ENCODE results near the gene CNIH1.
"Not testable (repeated sequence)": the region's sequence is repeated elsewhere in the genome, so short reads cannot be mapped to it uniquely, and the experiment has no call there.

The CNIH1 gene

GRCh38 chr14:54465654-54466053 is 24.5 kb upstream of the CNIH1 start:
- no peak for DNase-seq

GRCh38 chr14:54462048-54462447 is 20.9 kb upstream of the CNIH1 start:
- DNase-seq = no peak

GRCh38 chr14:54459106-54459505 is 17.9 kb upstream of the CNIH1 start:
- DNase-seq = no peak

- DNase-seq = not testable (repeated sequence)
These were observed 17.4 kb upstream of the CNIH1 start for GRCh38 chr14:54458536-54458935.

- no peak for DNase-seq
These were observed 16.4 kb upstream of the CNIH1 start for GRCh38 chr14:54457609-54457996.

GRCh38 chr14:54456820-54457608 is 15.8 kb upstream of the CNIH1 start:
- DNase-seq = not testable (repeated sequence)

GRCh38 chr14:54455363-54455762 is 14.2 kb upstream of the CNIH1 start:
- DNase-seq = no peak

DNA sequence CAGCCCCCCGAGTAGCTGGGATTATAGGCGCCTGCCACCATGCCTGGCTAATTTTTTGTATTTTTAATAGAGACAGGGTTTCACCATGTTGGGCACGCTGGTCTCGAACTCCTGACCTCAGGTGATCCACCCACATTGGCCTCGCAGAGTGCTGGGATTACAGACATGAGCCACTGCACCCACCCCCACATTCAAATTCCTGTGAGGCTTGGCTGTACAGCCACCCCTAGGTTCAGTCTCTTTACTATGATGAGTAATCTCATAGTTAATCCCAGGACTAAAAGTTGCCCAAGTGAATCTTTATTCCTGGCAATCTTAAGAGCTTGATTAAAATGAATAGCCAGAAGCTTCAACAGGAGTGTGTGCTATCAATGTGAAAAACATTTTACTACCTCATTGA is 12.8 kb upstream of the CNIH1 start:
- not testable (repeated sequence) for DNase-seq

GRCh38 chr14:54453252-54453651 is 12.1 kb upstream of the CNIH1 start:
- DNase-seq = no peak

DNA sequence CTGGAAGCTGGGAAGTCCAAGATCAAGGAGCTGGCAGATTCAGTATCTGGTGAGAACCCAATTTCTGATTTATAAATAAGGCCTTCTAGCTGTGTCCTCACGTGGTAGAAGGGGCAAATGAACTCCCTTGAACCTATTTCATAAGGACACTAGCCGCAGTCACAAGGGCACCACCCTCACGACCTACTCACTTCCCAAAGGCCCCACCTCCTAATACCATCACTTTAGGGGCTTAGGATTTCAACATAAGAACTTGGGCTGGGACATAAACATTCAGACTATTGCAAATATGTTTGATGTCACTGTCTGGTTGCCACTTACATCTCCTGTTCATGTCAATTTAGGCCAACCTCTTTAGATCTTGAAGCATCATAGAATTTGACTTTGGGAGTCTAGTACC is 10.8 kb upstream of the CNIH1 start:
- no peak for DNase-seq

DNA sequence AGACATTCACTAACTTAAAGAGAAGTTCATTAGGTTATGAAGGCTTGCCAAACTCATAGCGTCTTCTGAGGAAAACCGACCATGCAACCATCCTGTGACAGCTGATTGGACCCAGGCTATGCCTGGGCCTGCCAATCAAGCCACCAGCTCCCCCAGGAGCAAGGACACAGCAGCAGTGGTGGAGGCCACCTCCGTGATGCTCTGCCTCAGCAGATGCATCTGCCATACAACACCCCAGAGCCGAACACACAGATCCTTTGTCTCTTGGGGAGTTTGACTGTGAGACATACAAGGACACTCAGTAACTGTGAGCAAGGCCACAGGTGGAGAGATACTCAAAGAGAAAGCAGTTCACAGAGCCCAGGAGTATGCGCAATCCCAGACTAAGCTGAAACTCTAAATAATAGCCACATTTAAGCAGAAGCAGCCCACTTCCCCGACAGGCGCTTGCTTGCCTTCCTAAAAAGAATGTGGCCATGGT is 10.0 kb upstream of the CNIH1 start:
- DNase-seq = no peak

- no peak for DNase-seq
These were observed 9.4 kb upstream of the CNIH1 start for GRCh38 chr14:54450535-54450934.

- no peak for DNase-seq
These were observed 6.1 kb upstream of the CNIH1 start for GRCh38 chr14:54447231-54447692.

DNA sequence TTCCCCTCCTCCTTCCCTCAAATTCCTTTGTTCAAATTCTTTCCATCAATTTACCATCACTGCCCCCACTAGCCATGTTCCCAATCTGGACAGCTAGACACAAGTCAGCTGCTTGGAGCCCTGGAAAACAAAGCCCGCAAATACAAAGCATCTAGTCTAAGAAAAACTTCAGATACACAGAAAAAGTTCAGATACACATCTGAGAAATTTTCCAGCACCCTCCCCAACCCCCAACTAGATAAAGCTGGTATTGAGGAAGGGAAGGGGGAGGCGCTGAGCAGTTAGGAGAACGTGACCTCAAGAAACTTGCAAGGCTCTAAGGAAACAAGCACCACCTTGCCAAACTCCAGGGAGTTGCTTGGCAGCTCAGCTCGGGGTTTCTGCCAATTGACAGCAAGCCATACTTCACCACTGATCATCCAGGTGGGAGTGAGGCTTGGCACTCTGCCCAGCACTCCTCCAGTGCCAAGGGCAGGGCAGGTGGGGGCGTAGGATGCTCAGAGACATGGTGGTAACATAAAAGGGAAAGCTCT is 5.1 kb upstream of the CNIH1 start:
- DNase-seq = no peak

- no peak for DNase-seq
These were observed 3.5 kb upstream of the CNIH1 start for GRCh38 chr14:54444681-54445080.

- no peak for DNase-seq
These were observed 2.8 kb upstream of the CNIH1 start for GRCh38 chr14:54443981-54444380.

- not testable (repeated sequence) for DNase-seq
These were observed 1.8 kb upstream of the CNIH1 start for GRCh38 chr14:54442961-54443360.

GRCh38 chr14:54440476-54440872 is 700 bp downstream of the CNIH1 start:
- no peak for DNase-seq

- DNase-seq = no peak
These were observed 1.1 kb downstream of the CNIH1 start for GRCh38 chr14:54440037-54440436.

DNA sequence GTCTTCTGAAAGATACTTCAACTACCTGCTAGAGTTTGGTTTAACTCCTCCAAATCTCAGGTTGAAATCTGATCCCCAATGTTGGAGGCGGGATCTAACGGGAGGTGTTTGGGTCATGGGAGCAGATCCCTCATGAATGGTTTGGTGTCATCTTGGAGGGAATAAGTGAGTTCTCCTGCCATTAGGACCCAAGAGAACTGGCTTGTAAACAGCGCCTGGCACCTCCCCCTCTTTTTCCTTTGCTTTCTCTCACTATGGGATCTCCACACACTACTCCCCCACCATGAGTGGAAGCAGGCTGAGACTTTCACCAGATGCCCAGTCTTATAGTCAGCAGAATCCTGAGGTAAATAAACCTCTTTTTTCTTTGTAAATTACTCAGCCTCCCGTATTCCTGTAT is 2.5 kb downstream of the CNIH1 start:
- DNase-seq = no peak

DNA sequence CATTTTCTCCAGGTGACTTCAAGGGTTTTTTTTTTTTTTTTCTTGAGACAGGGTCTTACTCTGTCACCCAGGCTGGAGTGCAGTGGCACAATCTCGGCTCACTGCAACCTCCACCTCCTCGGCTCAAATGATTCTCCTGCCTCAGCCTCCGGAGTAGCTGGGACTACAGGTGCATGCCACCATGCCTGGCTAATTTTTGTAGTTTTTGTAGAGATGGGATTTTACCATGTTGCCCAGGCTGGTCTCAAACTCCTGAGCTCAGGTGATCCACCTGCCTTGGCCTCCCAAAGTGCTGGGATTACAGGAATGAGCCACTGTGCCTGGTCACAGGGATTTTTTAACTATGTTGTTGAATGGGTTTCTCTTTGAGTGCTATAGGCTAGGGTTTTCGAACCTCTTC is 3.2 kb downstream of the CNIH1 start:
- DNase-seq = not testable (repeated sequence)

DNA sequence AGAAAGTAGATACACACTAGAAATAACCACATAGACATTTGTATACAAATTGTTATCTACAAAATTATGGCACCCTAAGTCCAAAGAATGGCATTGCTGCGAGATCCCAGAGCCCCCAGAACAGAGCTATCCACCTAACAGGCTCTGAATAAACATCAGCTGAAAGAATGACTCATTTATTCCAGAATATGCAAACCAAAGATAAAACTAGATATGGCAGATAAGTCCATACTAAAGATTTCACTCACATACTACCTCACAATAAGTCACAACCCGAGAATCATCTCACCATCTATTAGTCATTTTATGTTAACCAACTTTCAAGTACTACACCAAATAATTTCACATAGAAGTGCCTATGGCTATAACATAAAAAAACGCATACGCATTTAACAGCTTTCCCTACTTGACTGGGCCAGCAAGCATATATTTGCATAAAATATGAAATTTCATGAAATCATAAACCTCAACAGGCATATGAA is 5.6 kb downstream of the CNIH1 start:
- no peak for DNase-seq

- no peak for DNase-seq
These were observed 12.6 kb downstream of the CNIH1 start for GRCh38 chr14:54428527-54428926.

- DNase-seq = no peak
These were observed 13.3 kb downstream of the CNIH1 start for GRCh38 chr14:54427871-54428270.
